ENCODE measurements around the gene EIF3F.

GRCh38 chr11:8023831-8024555 is 36.9 kb downstream of the EIF3F start:
- no peak for TF ChIP-seq CTCF (IDR thresholded peaks at IDR 0.05; ENCODE audit: insufficient read depth, low read length)
- no peak for TF ChIP-seq POLR2AphosphoS5 (IDR thresholded peaks at IDR 0.05; ENCODE audit: low read depth)
- TF ChIP-seq, protein P1, sequence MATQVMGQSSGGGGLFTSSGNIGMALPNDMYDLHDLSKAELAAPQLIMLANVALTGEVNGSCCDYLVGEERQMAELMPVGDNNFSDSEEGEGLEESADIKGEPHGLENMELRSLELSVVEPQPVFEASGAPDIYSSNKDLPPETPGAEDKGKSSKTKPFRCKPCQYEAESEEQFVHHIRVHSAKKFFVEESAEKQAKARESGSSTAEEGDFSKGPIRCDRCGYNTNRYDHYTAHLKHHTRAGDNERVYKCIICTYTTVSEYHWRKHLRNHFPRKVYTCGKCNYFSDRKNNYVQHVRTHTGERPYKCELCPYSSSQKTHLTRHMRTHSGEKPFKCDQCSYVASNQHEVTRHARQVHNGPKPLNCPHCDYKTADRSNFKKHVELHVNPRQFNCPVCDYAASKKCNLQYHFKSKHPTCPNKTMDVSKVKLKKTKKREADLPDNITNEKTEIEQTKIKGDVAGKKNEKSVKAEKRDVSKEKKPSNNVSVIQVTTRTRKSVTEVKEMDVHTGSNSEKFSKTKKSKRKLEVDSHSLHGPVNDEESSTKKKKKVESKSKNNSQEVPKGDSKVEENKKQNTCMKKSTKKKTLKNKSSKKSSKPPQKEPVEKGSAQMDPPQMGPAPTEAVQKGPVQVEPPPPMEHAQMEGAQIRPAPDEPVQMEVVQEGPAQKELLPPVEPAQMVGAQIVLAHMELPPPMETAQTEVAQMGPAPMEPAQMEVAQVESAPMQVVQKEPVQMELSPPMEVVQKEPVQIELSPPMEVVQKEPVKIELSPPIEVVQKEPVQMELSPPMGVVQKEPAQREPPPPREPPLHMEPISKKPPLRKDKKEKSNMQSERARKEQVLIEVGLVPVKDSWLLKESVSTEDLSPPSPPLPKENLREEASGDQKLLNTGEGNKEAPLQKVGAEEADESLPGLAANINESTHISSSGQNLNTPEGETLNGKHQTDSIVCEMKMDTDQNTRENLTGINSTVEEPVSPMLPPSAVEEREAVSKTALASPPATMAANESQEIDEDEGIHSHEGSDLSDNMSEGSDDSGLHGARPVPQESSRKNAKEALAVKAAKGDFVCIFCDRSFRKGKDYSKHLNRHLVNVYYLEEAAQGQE (IDR thresholded peaks at IDR 0.05; ENCODE audit: insufficient replicate concordance, low read depth): no peak

All from HL-60 (cell line).